ENCODE data around the gene ATP6V0A4.

The ATP6V0A4 gene

DNA sequence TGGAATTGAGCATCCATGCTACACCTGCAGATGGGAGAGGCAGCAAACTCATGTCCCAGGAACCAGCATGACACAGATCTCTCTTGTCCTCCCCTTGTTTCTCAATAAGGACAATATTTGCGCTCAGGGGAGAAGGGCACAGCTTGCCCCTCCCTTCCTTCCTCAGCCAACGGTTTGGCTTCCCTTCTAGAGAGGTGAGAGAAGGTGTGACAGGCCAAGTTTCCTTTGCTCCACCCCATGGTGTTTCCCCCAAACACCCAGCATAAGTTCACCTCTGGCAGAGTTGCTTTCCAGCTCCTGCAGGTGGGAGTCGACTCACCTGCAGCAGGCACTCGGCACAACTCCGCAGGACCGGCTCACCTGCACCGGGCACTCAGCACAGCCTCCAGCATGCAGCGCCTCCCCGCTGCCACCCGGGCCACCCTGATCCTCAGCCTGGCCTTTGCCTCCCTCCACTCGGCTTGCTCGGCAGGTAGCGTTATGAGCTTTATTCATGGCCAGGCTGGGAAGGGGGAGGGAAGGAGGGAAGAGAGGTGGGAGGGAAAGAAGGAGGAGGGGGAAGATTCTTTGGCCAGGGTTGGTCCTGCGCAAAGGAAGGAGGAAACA lies at the start of gene ATP6V0A4, which contains the start of gene TMEM213:
TSS of gene ATP6V0A4 (minus strand) at position 482 of the 606 bp plus-strand sequence. CDS start 26,949 bp downstream, outside the sequence.
TSS of gene TMEM213 (plus strand) at position 280 of the 606 bp plus-strand sequence. CDS start at position 391, 111 bp downstream.
- H3K9me3 ChIP-seq (ENCODE audit: insufficient read depth, low read length), result no peaks in the 10 kb centered on the region
- H3K4me3 ChIP-seq (ENCODE audit: insufficient read depth, low read length, poor library complexity, severe bottlenecking), result no peak within 1 kb of the TSS
- H3K27ac ChIP-seq (ENCODE audit: low read depth, low read length), result no peak within 1 kb of the TSS
- no peaks in the 10 kb centered on the region for H3K9me2 ChIP-seq (replicated peaks; ENCODE audit: insufficient read depth, low read length)
- no peaks in the 10 kb centered on the region for H3K27me3 ChIP-seq (ENCODE audit: low read length)
- no peak for TF ChIP-seq EZH2phosphoT487 (conservative IDR thresholded peaks at IDR 0.05; ENCODE audit: low read length)
- no peak within 1 kb of the TSS for H3K4me2 ChIP-seq (ENCODE audit: low read depth, low read length, poor library complexity, severe bottlenecking)
- H4K20me1 ChIP-seq (ENCODE audit: low read depth, low read length), result no peaks in the 10 kb centered on the region
- no peaks in the 10 kb centered on the region for H3K79me2 ChIP-seq (ENCODE audit: insufficient read depth, low read length)
- H2AFZ ChIP-seq (ENCODE audit: low read depth, low read length, severe bottlenecking), result no peak within 1 kb of the TSS
- H3K36me3 ChIP-seq (ENCODE audit: low read length), result no peaks in the 10 kb centered on the region
- no peaks in the 10 kb centered on the region for H3F3A ChIP-seq (ENCODE audit: insufficient read depth)
- no peak within 1 kb of the TSS for H3K9ac ChIP-seq (ENCODE audit: low read length)

DNA sequence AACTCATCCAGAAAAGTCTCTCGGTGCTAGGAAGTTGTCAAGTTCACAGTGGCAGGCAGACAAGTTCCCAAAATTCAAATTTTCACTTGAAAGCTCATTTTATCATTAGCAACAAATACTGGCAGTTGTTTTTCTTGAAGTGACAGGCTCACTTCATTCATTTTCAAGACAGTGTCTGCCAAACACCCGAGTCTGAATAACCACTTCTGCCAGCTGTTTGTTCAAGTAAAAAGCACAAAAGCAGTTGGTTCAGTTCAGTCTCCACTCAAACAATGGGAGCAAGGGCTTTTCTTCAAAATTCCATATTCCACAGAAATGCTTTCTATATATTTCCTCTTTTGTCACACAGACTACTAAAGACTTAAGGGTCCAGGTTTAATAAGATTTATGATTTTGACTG lies 47.7 kb upstream of the ATP6V0A4 start:
- H4K20me1 ChIP-seq (ENCODE audit: low read depth, low read length), result no peaks in the 10 kb centered on the region
- no peak overlapping the region for H2AFZ ChIP-seq (ENCODE audit: low read depth, low read length, severe bottlenecking)
- no peak overlapping the region for H3K4me3 ChIP-seq (ENCODE audit: insufficient read depth, low read length, poor library complexity, severe bottlenecking)
- H3K9me2 ChIP-seq (replicated peaks; ENCODE audit: insufficient read depth, low read length), result no peaks in the 10 kb centered on the region
- H3K27ac ChIP-seq (ENCODE audit: low read depth, low read length), result no peak overlapping the region
- H3K36me3 ChIP-seq (ENCODE audit: low read length), result no peaks in the 10 kb centered on the region
- no peak for TF ChIP-seq EZH2phosphoT487 (conservative IDR thresholded peaks at IDR 0.05; ENCODE audit: low read length)
- TF ChIP-seq, protein P1, sequence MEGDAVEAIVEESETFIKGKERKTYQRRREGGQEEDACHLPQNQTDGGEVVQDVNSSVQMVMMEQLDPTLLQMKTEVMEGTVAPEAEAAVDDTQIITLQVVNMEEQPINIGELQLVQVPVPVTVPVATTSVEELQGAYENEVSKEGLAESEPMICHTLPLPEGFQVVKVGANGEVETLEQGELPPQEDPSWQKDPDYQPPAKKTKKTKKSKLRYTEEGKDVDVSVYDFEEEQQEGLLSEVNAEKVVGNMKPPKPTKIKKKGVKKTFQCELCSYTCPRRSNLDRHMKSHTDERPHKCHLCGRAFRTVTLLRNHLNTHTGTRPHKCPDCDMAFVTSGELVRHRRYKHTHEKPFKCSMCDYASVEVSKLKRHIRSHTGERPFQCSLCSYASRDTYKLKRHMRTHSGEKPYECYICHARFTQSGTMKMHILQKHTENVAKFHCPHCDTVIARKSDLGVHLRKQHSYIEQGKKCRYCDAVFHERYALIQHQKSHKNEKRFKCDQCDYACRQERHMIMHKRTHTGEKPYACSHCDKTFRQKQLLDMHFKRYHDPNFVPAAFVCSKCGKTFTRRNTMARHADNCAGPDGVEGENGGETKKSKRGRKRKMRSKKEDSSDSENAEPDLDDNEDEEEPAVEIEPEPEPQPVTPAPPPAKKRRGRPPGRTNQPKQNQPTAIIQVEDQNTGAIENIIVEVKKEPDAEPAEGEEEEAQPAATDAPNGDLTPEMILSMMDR (IDR thresholded peaks at IDR 0.05; ENCODE audit: insufficient read depth, low read length, poor library complexity, severe bottlenecking), result no peak
- H3K79me2 ChIP-seq (ENCODE audit: insufficient read depth, low read length), result no peaks in the 10 kb centered on the region
- H3K9ac ChIP-seq (ENCODE audit: low read length), result no peak overlapping the region
- H3F3A ChIP-seq (ENCODE audit: insufficient read depth), result no peaks in the 10 kb centered on the region
- no peak overlapping the region for H3K4me2 ChIP-seq (ENCODE audit: low read depth, low read length, poor library complexity, severe bottlenecking)
- no peaks in the 10 kb centered on the region for H3K9me3 ChIP-seq (ENCODE audit: insufficient read depth, low read length)
- no peaks in the 10 kb centered on the region for H3K27me3 ChIP-seq (ENCODE audit: low read length)

DNA sequence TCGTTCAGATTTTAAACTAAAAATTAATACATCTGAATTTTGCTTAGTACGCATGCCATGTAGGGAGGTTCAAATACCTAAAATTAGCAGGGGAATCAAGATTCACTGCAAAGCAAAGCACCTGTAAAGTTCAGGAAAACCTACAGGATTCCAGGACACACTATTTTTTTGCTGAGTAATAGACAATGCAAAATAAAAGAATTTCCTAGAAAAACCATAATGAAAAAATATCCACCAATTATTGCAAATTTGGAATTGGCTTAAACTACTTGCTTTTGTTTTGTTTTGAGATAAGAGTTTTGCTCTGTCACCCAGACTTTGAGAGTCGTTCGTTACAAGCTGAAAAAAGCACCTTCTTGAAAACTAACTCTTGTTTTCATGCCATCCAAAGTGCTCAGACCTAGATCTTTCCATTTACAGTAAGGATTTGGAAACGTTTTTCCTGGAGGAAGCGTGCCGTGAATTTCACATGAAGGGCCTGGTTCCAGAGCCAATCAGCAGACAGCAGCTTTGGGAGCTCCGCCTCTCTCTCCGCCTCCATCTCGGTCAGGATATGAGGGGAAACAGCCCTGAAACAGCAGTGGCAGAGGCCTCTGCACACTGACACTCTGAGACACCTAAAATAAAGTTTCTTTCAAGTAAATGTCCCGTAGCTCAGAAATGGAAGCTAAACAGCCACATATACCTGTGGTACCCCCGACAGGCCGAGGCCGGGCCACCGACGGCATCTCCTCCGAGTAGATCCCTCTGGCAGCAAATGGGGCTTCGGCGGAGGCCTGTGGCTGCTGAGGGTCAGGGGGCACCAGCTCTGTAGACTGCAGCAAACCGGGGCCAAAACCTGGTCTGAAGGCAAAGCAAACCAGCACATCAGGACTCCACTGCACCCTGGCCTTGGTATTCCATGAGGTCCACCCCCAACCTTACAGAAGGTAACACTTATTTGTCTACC lies 45.9 kb upstream of the ATP6V0A4 start:
- Histone ChIP-seq H3K4me2 (ENCODE audit: low read depth, low read length, poor library complexity, severe bottlenecking) (no peak overlapping the region), H3K9me3 (ENCODE audit: insufficient read depth, low read length) (no peaks in the 10 kb centered on the region), H3K9ac (ENCODE audit: low read length) (no peak overlapping the region), H3K27ac (ENCODE audit: low read depth, low read length) (no peak overlapping the region), H3K9me2 (replicated peaks; ENCODE audit: insufficient read depth, low read length) (no peaks in the 10 kb centered on the region), H3K36me3 (ENCODE audit: low read length) (no peaks in the 10 kb centered on the region), H3K79me2 (ENCODE audit: insufficient read depth, low read length) (no peaks in the 10 kb centered on the region), H2AFZ (ENCODE audit: low read depth, low read length, severe bottlenecking) (no peak overlapping the region), H3K4me3 (ENCODE audit: insufficient read depth, low read length, poor library complexity, severe bottlenecking) (no peak overlapping the region), H3F3A (ENCODE audit: insufficient read depth) (no peaks in the 10 kb centered on the region), H4K20me1 (ENCODE audit: low read depth, low read length) (no peaks in the 10 kb centered on the region), H3K27me3 (ENCODE audit: low read length) (no peaks in the 10 kb centered on the region)
- no peak for TF ChIP-seq EZH2phosphoT487 (conservative IDR thresholded peaks at IDR 0.05; ENCODE audit: low read length)
- TF ChIP-seq, protein P1 (IDR thresholded peaks at IDR 0.05; ENCODE audit: insufficient read depth, low read length, poor library complexity, severe bottlenecking), result no peak
